ENCODE results near the gene TXNDC17.
"Not testable (repeated sequence)": the region's sequence is repeated elsewhere in the genome, so short reads cannot be mapped to it uniquely, and the experiment has no call there.

TXNDC17 gene

GRCh38 chr17:6684881-6685767, 44.3 kb downstream of the TXNDC17 start:
- DNase-seq (ENCODE audit: low read depth), result no peak
- TF ChIP-seq CTCF (conservative IDR thresholded peaks at IDR 0.05; ENCODE audit: low read length), result no peak
- no peak overlapping the region for H3K4me3 ChIP-seq (ENCODE audit: low read length)

GRCh38 chr17:6686026-6686425, 45.2 kb downstream of the TXNDC17 start:
- no peak for DNase-seq (ENCODE audit: low read depth)
- no peak for TF ChIP-seq CTCF (conservative IDR thresholded peaks at IDR 0.05; ENCODE audit: low read length)
- H3K4me3 ChIP-seq (ENCODE audit: low read length), result no peak overlapping the region

GRCh38 chr17:6688944-6689343, 48.1 kb downstream of the TXNDC17 start:
- TF ChIP-seq CTCF (conservative IDR thresholded peaks at IDR 0.05; ENCODE audit: low read length), result no peak
- H3K4me3 ChIP-seq (ENCODE audit: low read length), result no peak overlapping the region
- DNase-seq (ENCODE audit: low read depth), result no peak

- no peak overlapping the region for H3K4me3 ChIP-seq (ENCODE audit: low read length)
- no peak for DNase-seq (ENCODE audit: low read depth)
- TF ChIP-seq CTCF (conservative IDR thresholded peaks at IDR 0.05; ENCODE audit: low read length), result no peak
Measured at GRCh38 chr17:6690641-6691040, 49.8 kb downstream of the TXNDC17 start.

GRCh38 chr17:6691546-6691945, 50.7 kb downstream of the TXNDC17 start:
- TF ChIP-seq CTCF (conservative IDR thresholded peaks at IDR 0.05; ENCODE audit: low read length), result no peak
- H3K4me3 ChIP-seq (ENCODE audit: low read length), result no peak overlapping the region
- DNase-seq (ENCODE audit: low read depth), result no peak

- not testable (repeated sequence) for H3K4me3 ChIP-seq (ENCODE audit: low read length); DNase-seq (ENCODE audit: low read depth)
Measured at GRCh38 chr17:6691958-6692357, 51.1 kb downstream of the TXNDC17 start.

Data from AG10803 (cell line).